ENCODE data around the gene CCDC196. TPM values are rescaled to one million over a fixed set of nuclear protein-coding genes. Genes with fewer than 3 reads are reported as not detected.
"Not testable (repeated sequence)": the region's sequence is repeated elsewhere in the genome, so short reads cannot be mapped to it uniquely, and the experiment has no call there.

Gene CCDC196
- total RNA-seq, 1 experiment from 2014 or later, result not detected

DNA sequence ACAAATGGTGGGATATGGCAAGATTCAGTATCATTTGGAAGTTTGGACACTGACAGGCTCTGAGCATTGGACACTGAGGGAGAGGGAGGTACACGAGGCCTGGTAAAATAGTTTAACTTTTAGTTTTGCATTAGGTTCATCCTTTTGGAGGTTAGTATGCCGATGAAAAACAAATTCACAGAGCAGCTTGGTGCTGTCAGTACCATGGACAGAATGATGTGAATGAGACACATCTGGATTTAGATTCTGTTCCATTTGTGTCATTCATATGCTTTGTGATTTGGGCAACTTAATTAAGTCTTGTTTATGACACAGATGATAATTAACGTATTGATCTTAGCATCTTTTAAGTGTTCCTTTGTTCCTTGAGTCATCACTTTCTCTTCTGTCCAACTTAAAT, 55.5 kb downstream of the CCDC196 start:
- ATAC-seq, result no peak
- POLR2A ChIA-PET, result no interaction called here
- Mint-ChIP-seq H3K36me3 (peaks cover 10% of the 10 kb centered on the region), H3K27me3 (ENCODE audit: low read depth) (no peaks in the 10 kb centered on the region), H3K4me1 (0 out of 2 replicates have a peak, but pooled peaks cover 3% of the 10 kb centered on the region), H3K9me3 (no peaks in the 10 kb centered on the region), H3K27ac (no peak overlapping the region), H3K4me3 (no peak overlapping the region)
- TF ChIP-seq NFE2L1 (CRISPR knock-in tag; IDR thresholded peaks at IDR 0.05) (no peak), ATF1 (CRISPR knock-in tag; IDR thresholded peaks at IDR 0.05) (no peak), SMAD4 (CRISPR knock-in tag; IDR thresholded peaks at IDR 0.05) (no peak), FOXK1 (CRISPR knock-in tag; IDR thresholded peaks at IDR 0.05) (no peak), ZNF232 (CRISPR knock-in tag; IDR thresholded peaks at IDR 0.05) (no peak), E2F1 (CRISPR knock-in tag; IDR thresholded peaks at IDR 0.05) (no peak), NR3C1 (CRISPR knock-in tag; conservative IDR thresholded peaks at IDR 0.05; ENCODE audit: low read depth) (no peak), JUN (CRISPR knock-in tag; IDR thresholded peaks at IDR 0.05) (no peak), RORB (CRISPR knock-in tag; IDR thresholded peaks at IDR 0.05) (no peak), SOX15 (CRISPR knock-in tag; IDR thresholded peaks at IDR 0.05) (no peak), ZBTB21 (CRISPR knock-in tag; IDR thresholded peaks at IDR 0.05; ENCODE audit: borderline replicate concordance) (no peak)
- TF ChIP-seq, protein P1, sequence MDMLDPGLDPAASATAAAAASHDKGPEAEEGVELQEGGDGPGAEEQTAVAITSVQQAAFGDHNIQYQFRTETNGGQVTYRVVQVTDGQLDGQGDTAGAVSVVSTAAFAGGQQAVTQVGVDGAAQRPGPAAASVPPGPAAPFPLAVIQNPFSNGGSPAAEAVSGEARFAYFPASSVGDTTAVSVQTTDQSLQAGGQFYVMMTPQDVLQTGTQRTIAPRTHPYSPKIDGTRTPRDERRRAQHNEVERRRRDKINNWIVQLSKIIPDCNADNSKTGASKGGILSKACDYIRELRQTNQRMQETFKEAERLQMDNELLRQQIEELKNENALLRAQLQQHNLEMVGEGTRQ (CRISPR knock-in tag; IDR thresholded peaks at IDR 0.05), result no peak
- DNase-seq (ENCODE audit: low spot score), result no peak
- CTCF ChIA-PET, result no interaction called here

GRCh38 chr14:66543996-66544395, 57.8 kb downstream of the CCDC196 start:
- H3K9me3 Mint-ChIP-seq, result peaks cover 9% of the 10 kb centered on the region
- CTCF ChIA-PET, result no interaction called here
- no peaks in the 10 kb centered on the region for H3K27me3 Mint-ChIP-seq (ENCODE audit: low read depth)
- H3K4me1 Mint-ChIP-seq, result 0 out of 2 replicates have a peak, but pooled peaks cover 1% of the 10 kb centered on the region
- H3K4me3 Mint-ChIP-seq, result no peak overlapping the region
- no peak for ATAC-seq
- H3K27ac Mint-ChIP-seq, result no peak overlapping the region
- H3K36me3 Mint-ChIP-seq, result peaks cover 19% of the 10 kb centered on the region
- no peak for TF ChIP-seq STAT6 (CRISPR knock-in tag; conservative IDR thresholded peaks at IDR 0.05; ENCODE audit: low read depth)
- TF ChIP-seq AFF4 (CRISPR knock-in tag; IDR thresholded peaks at IDR 0.05; ENCODE audit: borderline replicate concordance), result no peak
- TF ChIP-seq PREB (CRISPR knock-in tag; IDR thresholded peaks at IDR 0.05; ENCODE audit: borderline replicate concordance), result no peak
- TF ChIP-seq ELF4 (CRISPR knock-in tag; IDR thresholded peaks at IDR 0.05; ENCODE audit: low read depth), result no peak
- TF ChIP-seq MXD4 (CRISPR knock-in tag; IDR thresholded peaks at IDR 0.05; ENCODE audit: borderline replicate concordance), result no peak
- DNase-seq (ENCODE audit: low spot score), result no peak
- POLR2A ChIA-PET, result no interaction called here

DNA sequence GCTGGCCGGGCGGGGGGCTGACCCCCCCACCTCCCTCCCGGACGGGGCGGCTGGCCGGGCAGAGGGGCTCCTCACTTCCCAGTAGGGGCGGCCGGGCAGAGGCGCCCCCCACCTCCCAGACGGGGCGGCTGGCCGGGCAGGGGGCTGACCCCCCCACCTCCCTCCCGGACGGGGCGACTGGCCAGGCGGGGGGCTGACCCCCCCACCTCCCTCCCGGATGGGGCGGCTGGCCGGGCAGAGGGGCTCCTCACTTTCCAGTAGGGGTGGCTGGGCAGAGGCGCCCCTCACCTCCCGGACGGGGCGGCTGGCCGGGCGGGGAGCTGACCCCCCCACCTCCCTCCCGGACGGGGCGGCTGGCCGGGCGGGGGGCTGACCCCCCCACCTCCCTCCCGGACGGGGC, 59.0 kb downstream of the CCDC196 start:
- Mint-ChIP-seq H3K36me3 (peaks cover 22% of the 10 kb centered on the region), H3K9me3 (peaks cover 12% of the 10 kb centered on the region)
- ATAC-seq; POLR2A ChIA-PET; H3K27me3 Mint-ChIP-seq (ENCODE audit: low read depth); H3K4me3 Mint-ChIP-seq; H3K4me1 Mint-ChIP-seq; CTCF ChIA-PET; DNase-seq (ENCODE audit: low spot score); H3K27ac Mint-ChIP-seq: not testable (repeated sequence)

DNA sequence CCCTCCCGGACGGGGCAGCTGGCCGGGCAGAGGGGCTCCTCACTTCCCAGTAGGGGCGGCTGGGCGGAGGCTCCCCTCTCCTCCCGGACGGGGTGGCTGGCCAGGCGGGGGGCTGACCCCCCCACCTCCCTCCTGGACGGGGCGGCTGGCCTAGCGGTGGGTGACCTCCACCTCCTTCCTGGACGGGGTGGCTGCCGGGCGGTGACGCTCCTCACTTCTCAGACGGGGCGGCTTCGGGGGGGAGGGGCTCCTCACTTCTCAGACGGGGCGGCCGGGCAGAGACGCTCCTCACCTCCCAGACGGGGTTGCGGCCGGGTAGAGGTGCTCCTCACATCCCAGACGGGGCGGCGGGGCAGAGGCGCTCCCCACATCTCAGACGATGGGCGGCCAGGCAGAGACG, 59.6 kb downstream of the CCDC196 start:
- CTCF ChIA-PET; H3K4me3 Mint-ChIP-seq; POLR2A ChIA-PET; ATAC-seq; H3K27me3 Mint-ChIP-seq (ENCODE audit: low read depth); DNase-seq (ENCODE audit: low spot score); H3K4me1 Mint-ChIP-seq; H3K27ac Mint-ChIP-seq: not testable (repeated sequence)
- Mint-ChIP-seq H3K9me3 (peaks cover 16% of the 10 kb centered on the region), H3K36me3 (peaks cover 26% of the 10 kb centered on the region)

Data from WTC11 (cell line).